OCI-LY3 (cell line): ENCODE measurements around the gene MGST2.

Experiments used
- CTCF ChIP-seq: fragments of 200-600, 300-600 bp; sonication (generic); IDR thresholded peaks from 2 replicates; pipeline ENCODE4 v1.5.1; 2014; ENCODE audit warnings: antibody characterized with exemption, low read length, low read depth
- EZH2phosphoT487 ChIP-seq: fragments of 200-600 bp; shearing (Covaris generic); IDR thresholded peaks from 2 replicates; pipeline ENCODE4 v1.6.1; 2018; ENCODE audit warnings: antibody characterized with exemption, mixed run types, low read depth

GRCh38 chr4:139624441-139625092 is 41.1 kb upstream of the MGST2 start:
- TF ChIP-seq CTCF (no peak), EZH2phosphoT487 (no peak)
